Tongue (tissue), 2 donors: Measurements from ENCODE around the gene HRH3. TPM values are rescaled to one million over a fixed set of nuclear protein-coding genes. Genes with fewer than 3 reads are reported as not detected.

ENCODE experiments used
- DNase-seq: peaks from one replicate; pipeline ENCODE4 v3.0.0-alpha.2; 2015
- total RNA-seq: library from RNA; depleted of rRNA; stranded (reverse); fragments of >200 nt; gene quantifications from one replicate; pipeline ENCODE4 v1.2.3, GENCODE V29; 2014

HRH3 gene
- total RNA-seq, 1 donor from 2014 or later = 0.62 TPM

GRCh38 chr20:62174870-62175624, 45.0 kb downstream of the HRH3 start:
- DNase-seq = no peak

GRCh38 chr20:62174021-62174804, 45.9 kb downstream of the HRH3 start:
- no peak for DNase-seq

- no peak for DNase-seq
Observed at GRCh38 chr20:62172666-62173065, 47.4 kb downstream of the HRH3 start.

- no peak for DNase-seq
Observed at GRCh38 chr20:62171245-62171644, 48.8 kb downstream of the HRH3 start.

DNA sequence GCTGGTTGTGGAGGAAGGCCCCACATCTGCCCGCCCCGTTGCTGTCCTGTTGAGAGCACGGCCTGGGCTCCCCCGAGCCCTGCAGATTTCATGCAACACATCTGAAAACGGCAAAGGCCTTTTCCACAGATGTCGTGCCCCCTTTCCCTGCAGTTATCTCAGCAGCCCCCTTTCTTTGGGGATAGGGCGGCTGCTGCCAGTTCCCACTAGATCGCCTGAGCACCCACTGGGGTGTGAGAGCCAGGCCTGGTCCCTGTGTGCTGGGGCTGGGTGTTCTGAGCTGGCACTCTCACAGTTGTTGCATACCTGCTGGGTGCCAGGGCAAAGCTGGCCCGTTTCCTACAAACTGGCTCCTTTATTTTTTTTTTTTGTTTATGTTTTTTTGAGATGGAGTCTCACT, 49.5 kb downstream of the HRH3 start:
- DNase-seq = no peak

GRCh38 chr20:62168890-62169435, 51.1 kb downstream of the HRH3 start:
- no peak for DNase-seq

- DNase-seq = no peak
Observed at GRCh38 chr20:62168061-62168460, 52.0 kb downstream of the HRH3 start.

GRCh38 chr20:62167474-62167873, 52.6 kb downstream of the HRH3 start:
- DNase-seq = no peak

DNA sequence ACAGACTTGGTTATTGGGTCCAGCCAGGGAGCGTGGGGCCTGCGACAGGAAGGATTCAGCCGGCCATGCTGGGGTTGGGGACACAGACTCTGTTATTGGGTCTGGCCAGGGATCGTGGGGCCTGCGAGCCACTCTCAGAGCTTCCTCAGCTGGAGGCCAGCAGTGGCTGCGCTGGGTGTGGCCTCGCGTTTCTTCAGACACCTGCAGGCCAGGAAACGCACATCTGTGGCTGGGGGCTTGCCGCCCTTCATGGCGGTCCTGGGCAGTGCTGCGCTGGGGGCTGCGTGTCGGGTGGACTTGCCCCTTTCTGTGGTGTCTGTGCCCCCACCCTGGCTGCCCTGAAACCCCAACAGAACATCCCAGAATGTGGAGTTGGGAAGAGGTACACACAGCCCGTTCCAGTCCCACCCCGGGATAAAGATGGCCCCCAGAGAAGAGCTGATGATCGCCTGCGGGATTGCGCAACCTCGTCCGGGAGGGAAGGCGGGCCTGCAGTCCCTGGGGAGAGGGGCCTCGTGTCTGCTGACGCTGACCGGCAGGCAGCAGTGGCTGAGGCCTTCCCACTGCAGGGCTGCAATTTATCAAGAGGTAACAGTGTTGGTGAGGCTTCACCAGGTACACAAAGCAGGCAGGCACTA, 54.2 kb downstream of the HRH3 start:
- no peak for DNase-seq

Other genes starting within 250 kb of the HRH3 start
- gene TAF4, start 154.4 kb downstream of the HRH3 start, total RNA-seq = 18.5 TPM
- 82.9 TPM for gene LSM14B, start 97.8 kb downstream of the HRH3 start, total RNA-seq
- 248 TPM for gene PSMA7, start 76.9 kb downstream of the HRH3 start, total RNA-seq
- 18.9 TPM for gene SS18L1, start 76.5 kb downstream of the HRH3 start, total RNA-seq
- 24.2 TPM for gene MTG2, start 37.2 kb downstream of the HRH3 start, total RNA-seq
- 45.0 TPM for gene OSBPL2, start 18.2 kb upstream of the HRH3 start, total RNA-seq
- gene ADRM1, start 82.7 kb upstream of the HRH3 start, total RNA-seq = 57.2 TPM
- gene LAMA5, start 147.0 kb upstream of the HRH3 start, total RNA-seq = 96.6 TPM
- gene RPS21, start 166.8 kb upstream of the HRH3 start, total RNA-seq = 611 TPM
- gene CABLES2, start 187.0 kb upstream of the HRH3 start, total RNA-seq = 2.1 TPM
- 1.0 TPM for gene RBBP8NL, start 207.3 kb upstream of the HRH3 start, total RNA-seq